Measurements from ENCODE around the gene PCNT.

Gene PCNT

GRCh38 chr21:46421191-46421750 is 97.3 kb downstream of the PCNT start:
- TF ChIP-seq ZSCAN16 (tag by site-specific recombination; IDR thresholded peaks at IDR 0.05) (no peak), ZFP37 (tag by site-specific recombination; IDR thresholded peaks at IDR 0.05) (no peak), YY2 (tag by site-specific recombination; IDR thresholded peaks at IDR 0.05) (no peak), ZNF350 (tag by site-specific recombination; IDR thresholded peaks at IDR 0.05) (no peak), ZNF501 (tag by site-specific recombination; IDR thresholded peaks at IDR 0.05) (no peak)
- no peaks in the 10 kb centered on the region for H3K4me1 ChIP-seq (ENCODE audit: control insufficient read depth, insufficient read depth, low read length)
- peaks cover 25 to 82% of the 10 kb centered on the region in 2 experiments for H3K36me3 ChIP-seq (ENCODE audit: control insufficient read depth in 2 of 2, insufficient read depth in 1 of 2, low read length in 2 of 2)
- POLR2A ChIA-PET: no interaction called here
- CTCF ChIA-PET: interaction anchor here (0.7 kb wide), 1 partner anchor 278 kb away, joined by 4 read pairs; no protein-coding TSS in a partner anchor
- no peak overlapping the region for H3K4me3 ChIP-seq (ENCODE audit: low read depth, low read length)
- H3K9me3 ChIP-seq (ENCODE audit: control insufficient read depth, insufficient read depth, low read depth, low read length): no peaks in the 10 kb centered on the region
- H3K27ac ChIP-seq (ENCODE audit: extremely low read depth, low read depth, low read length): no peak overlapping the region

DNA sequence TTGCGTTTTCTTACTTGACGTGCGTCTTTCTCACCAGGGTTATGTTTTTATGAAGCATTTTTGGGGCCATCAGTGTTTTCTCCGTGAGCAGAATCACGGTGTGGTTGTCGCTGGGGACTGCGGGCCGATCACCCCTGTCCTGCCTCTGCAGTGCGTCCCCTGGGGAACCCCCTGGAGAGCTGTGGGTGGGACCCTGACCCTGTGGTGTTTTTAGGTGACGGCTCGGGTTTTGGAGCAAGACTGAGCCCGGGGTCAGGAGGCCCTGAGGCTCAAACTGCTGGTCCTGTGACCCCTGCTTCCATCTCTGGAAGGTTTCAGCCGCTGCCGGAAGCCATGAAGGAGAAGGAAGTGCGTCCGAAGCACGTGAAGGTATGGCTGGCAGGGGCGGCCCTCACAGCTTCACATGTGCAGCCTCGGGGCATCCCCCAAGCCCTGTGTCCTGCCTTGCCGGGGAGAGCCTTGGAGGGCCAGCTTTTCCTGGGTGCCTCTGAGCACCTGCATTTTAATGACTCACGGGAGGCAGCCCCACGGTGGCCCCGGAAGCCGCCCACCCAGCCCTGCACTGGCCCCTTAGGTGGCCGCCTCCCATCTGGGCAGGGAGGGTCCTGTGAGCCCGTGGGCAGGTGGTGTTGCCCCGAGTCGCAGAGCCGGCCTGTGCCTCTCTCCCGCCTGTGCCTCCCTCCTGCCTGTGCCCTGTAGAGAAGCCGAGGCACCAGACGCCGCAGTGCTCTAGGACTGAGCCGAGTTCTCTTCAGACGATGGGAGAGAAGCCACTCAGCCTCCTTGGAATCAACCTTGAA is 98.0 kb downstream of the PCNT start:
- no peaks in the 10 kb centered on the region for H3K9me3 ChIP-seq (ENCODE audit: control insufficient read depth, insufficient read depth, low read depth, low read length)
- ChIA-PET CTCF (interaction anchor here (0.6 to 0.7 kb wide), 2 partner anchors 279 to 628 kb away, joined by 4 read pairs; no protein-coding TSS in a partner anchor), POLR2A (no interaction called here)
- H3K4me1 ChIP-seq (ENCODE audit: control insufficient read depth, insufficient read depth, low read length): no peaks in the 10 kb centered on the region
- TF ChIP-seq EGR2 (tag by site-specific recombination; IDR thresholded peaks at IDR 0.05; ENCODE audit: low read depth) (0 out of 2 replicates have a peak, but pooled peaks have one; percentile 8), ZNF138 (tag by site-specific recombination; IDR thresholded peaks at IDR 0.05; ENCODE audit: borderline replicate concordance) (no peak), ZNF23 (tag by site-specific recombination; IDR thresholded peaks at IDR 0.05; ENCODE audit: borderline replicate concordance) (no peak)
- peaks cover 23 to 82% of the 10 kb centered on the region in 2 experiments for H3K36me3 ChIP-seq (ENCODE audit: control insufficient read depth in 2 of 2, insufficient read depth in 1 of 2, low read length in 2 of 2)
- no peak overlapping the region for H3K4me3 ChIP-seq (ENCODE audit: low read depth, low read length)
- no peak overlapping the region for H3K27ac ChIP-seq (ENCODE audit: extremely low read depth, low read depth, low read length)

- no peak overlapping the region for H3K27ac ChIP-seq (ENCODE audit: extremely low read depth, low read depth, low read length)
- H3K36me3 ChIP-seq (ENCODE audit: control insufficient read depth in 2 of 2, insufficient read depth in 1 of 2, low read length in 2 of 2): peaks cover 15 to 83% of the 10 kb centered on the region in 2 experiments
- no peak overlapping the region for H3K4me3 ChIP-seq (ENCODE audit: low read depth, low read length)
- H3K9me3 ChIP-seq (ENCODE audit: control insufficient read depth, insufficient read depth, low read depth, low read length): no peaks in the 10 kb centered on the region
- POLR2A ChIA-PET: no interaction called here
- no peaks in the 10 kb centered on the region for H3K4me1 ChIP-seq (ENCODE audit: control insufficient read depth, insufficient read depth, low read length)
- CTCF ChIA-PET: no interaction called here
- TF ChIP-seq ZNF302 (tag by site-specific recombination; IDR thresholded peaks at IDR 0.05; ENCODE audit: low read depth) (no peak), ZBTB8A (tag by site-specific recombination; IDR thresholded peaks at IDR 0.05) (no peak), ZNF121 (tag by site-specific recombination; IDR thresholded peaks at IDR 0.05) (peak; percentile 61; the same call in 1 of the 2 replicates), ZNF555 (tag by site-specific recombination; conservative IDR thresholded peaks at IDR 0.05) (no peak), KLF17 (tag by site-specific recombination; IDR thresholded peaks at IDR 0.05) (no peak)
- TF ChIP-seq, protein P1, sequence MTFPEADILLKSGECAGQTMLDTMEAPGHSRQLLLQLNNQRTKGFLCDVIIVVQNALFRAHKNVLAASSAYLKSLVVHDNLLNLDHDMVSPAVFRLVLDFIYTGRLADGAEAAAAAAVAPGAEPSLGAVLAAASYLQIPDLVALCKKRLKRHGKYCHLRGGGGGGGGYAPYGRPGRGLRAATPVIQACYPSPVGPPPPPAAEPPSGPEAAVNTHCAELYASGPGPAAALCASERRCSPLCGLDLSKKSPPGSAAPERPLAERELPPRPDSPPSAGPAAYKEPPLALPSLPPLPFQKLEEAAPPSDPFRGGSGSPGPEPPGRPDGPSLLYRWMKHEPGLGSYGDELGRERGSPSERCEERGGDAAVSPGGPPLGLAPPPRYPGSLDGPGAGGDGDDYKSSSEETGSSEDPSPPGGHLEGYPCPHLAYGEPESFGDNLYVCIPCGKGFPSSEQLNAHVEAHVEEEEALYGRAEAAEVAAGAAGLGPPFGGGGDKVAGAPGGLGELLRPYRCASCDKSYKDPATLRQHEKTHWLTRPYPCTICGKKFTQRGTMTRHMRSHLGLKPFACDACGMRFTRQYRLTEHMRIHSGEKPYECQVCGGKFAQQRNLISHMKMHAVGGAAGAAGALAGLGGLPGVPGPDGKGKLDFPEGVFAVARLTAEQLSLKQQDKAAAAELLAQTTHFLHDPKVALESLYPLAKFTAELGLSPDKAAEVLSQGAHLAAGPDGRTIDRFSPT (tag by site-specific recombination; IDR thresholded peaks at IDR 0.05): no peak
Observed at GRCh38 chr21:46422636-46423241, 98.8 kb downstream of the PCNT start.

All from HEK293 (cell line).